NCI-H1048 (cell line): ENCODE data around the gene SUCLG2.

Experiments
- DNase-seq: peaks from one replicate; lab custom pipeline; 2025; lab: John Stamatoyannopoulos, UW

SUCLG2 gene

GRCh38 chr3:67384016-67384415 lies 270.4 kb downstream of the SUCLG2 start:
- no peak for DNase-seq

- no peak for DNase-seq
Observed at GRCh38 chr3:67383379-67383778, 271.0 kb downstream of the SUCLG2 start.

- no peak for DNase-seq
Observed at GRCh38 chr3:67382536-67382935, 271.9 kb downstream of the SUCLG2 start.

- no peak for DNase-seq
Observed at GRCh38 chr3:67381667-67382272, 272.6 kb downstream of the SUCLG2 start.

GRCh38 chr3:67380118-67380517 lies 274.3 kb downstream of the SUCLG2 start:
- DNase-seq = no peak

DNA sequence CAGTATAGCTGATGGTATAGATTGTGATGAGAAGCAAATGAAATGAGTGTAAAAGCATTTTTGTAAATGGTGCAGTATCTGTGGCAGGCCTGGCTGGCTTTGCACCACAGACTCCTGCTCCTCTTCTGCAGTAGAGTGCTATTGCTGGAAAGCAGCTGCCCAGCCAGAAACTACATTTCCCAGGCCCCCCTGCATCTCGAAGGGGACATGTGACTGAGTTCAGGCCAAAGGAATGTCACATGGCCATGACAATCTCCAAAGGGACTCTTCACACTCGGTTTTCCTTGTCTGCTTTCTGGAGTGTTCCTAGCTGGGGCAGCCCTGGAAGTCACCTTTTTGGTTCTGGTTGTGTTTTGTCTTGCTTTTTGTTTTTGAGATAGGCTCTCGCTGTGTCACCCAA lies 277.1 kb downstream of the SUCLG2 start:
- no peak for DNase-seq

DNA sequence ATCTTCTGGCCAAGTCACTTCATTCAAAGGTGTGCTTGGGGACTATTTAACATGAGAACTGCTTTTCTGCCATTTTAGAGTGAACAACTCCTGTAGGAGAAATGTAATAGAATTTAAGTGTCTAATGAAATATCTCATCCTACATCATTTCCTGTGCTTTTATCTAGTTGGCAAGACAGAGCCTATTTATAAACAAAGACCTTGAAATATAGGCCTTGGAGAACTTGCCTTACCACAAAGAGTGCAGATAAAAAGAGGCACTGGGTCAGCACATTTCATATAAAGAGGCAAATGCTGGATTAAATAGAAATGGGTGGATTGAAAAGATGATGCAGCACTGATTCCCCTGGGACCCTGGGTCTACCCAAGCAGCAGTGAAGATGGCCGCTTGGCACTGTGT lies 278.0 kb downstream of the SUCLG2 start:
- no peak for DNase-seq

DNA sequence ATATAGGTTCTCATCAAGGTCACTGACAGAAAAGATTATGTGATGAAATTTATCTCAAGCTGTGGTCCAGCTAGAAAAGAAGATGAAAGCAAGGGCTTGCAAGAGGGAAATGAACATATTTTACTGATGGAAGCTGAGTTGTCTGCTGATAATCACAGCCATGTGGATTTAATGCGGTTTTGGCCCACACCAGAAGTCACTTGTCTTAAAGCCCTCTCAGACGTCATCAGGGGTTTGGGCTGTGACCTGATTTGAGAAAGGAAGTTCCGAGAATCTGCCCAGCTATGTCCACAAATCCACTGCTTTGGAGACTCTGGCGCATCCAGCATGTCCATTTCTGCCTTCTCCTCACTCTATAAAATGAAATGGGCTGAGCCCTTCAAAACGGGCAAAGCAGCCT lies 278.4 kb downstream of the SUCLG2 start:
- no peak for DNase-seq

DNA sequence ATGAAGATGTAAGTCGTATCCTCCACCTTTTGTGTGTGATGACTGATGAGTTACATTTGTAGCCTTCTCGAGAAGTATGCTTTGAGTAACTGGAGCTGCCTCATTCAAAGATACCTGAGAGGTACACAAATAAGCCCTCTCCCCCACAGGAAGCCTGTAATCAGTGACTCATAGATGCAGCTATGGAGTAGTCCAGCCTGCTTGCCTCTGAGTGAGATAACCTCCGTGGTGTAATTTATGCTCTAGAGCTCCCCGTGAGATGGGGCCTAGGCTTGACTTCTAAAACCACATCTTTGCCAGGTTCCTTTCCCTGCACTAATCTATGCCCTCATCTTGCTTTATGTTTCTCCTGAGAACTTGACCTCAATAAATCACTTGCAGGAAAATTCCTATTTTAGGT lies 291.7 kb downstream of the SUCLG2 start:
- no peak for DNase-seq

- no peak for DNase-seq
Observed at GRCh38 chr3:67361770-67362169, 292.6 kb downstream of the SUCLG2 start.

GRCh38 chr3:67361323-67361722 lies 293.1 kb downstream of the SUCLG2 start:
- DNase-seq = no peak

GRCh38 chr3:67357610-67358458 lies 296.6 kb downstream of the SUCLG2 start:
- DNase-seq = peak; percentile 20

DNA sequence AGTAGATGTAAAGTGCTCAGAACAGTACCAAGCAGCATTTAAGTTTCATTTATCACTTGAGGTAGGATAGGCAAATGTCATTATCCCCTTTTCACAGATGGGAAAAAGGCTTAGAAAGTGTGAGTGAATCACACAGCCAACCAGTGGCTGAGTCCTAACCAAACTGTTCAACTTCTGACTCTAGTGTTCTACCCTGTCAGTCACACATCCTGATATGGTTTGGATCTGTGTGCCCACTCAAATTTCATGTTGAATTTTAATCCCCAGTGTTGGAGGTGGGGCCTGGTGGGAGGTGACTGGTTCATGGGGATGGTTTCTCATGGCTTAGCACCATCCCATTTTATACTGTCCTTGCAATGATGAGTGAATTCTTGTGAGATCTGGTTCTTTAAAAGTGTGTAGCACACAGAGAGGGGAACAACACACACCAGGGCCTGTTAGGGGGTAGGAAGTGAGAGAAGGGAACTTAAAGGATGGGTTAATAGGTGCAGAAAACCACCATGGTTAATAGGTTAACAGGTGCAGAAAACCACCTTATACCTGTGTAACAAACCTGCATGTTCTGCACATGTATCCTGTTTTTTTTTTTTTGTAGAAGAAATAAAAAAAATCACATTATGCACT lies 304.7 kb downstream of the SUCLG2 start:
- DNase-seq = no peak

DNA sequence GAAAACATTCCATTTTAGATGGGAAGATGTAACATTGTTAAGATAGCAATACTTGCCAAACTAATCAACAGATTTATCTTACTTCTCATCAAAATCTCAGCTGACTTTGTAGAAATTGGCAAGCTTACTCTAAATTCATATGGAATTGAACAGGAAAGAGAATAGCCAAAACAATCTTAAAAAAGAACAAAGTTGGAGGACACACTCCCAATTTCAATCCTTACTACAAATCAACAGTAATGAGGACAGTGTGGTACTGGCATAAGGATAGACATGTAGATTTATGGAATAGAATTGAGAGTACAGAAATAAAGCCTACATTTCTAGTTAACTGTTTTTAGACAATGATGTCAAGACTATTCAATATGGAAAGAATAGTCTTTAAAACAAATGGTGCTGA lies 308.3 kb downstream of the SUCLG2 start:
- DNase-seq = no peak

GRCh38 chr3:67335813-67336212 lies 318.6 kb downstream of the SUCLG2 start:
- DNase-seq = no peak

DNA sequence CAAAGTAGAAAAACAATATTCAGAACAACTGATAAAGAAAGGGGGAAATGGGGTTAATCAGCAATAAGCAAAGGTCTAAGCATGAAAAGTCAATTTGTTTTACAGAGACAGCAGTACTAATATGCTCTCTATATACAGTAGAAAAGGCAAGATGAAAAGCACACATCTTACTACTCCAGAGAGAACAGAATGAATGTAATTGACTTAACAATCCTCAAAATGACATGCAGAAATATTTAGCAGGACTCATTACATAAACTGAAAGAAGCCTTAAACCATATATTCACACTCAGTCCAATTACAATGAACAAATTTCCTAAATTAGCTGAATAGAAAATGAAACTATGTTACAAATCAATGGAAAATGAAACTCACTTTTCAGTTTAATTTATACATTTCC lies 319.8 kb downstream of the SUCLG2 start:
- DNase-seq = no peak

DNA sequence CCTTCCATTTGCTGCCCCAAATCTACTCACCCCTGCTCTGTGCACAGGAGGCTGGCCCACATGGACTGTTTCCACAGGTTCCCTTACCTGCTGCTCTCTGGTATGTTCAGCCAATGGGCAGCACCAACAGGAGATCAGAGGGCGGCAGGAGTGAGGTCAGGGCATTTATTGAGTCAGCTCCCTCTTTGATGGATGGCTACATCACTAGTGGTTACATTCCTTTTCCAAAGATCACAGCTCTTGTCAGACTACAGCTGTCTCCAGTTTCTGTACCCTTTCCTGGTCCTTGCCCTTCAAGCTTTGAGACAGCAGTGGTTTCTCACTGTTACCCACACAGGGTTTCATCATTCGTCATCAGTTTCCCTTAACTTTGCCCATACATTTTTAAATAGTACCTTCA lies 325.1 kb downstream of the SUCLG2 start:
- no peak for DNase-seq

DNA sequence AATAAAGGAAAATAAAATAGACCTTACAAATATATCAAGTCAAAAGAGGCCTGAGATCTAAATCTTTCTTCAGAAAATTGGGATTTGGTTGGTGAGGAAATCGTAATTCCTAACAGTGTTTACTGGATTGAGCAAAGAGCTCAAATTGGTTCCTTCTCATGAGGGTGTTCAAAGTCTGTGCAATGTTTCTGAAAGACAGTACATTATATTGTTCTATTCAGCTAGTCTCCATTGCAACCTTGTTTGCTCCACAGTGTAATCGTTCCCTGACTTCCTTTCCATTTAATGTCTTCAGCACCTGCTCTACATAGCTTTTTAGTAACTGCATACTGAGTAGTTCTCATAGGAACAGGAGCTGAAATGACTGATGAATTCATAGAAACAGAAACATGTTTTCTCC lies 326.8 kb downstream of the SUCLG2 start:
- DNase-seq = no peak

DNA sequence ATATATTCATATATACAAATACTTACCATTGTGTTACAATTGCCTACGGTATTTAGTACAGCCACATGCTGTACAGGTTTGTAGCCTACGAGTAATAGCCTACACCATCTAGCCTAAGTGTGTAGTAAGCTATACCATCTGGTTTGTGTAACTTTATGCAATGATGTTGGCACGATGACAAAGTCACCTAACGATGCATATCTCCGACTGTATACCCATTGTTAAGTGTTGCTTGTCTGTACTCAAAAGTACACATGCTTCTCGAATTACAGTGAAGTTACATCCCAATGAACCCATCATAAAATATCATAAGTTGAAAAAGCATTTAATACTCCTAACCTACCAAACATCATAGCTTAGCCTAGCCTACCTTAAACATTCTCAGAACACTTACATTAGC lies 329.2 kb downstream of the SUCLG2 start:
- no peak for DNase-seq
